ENCODE data around the gene SNX5.
A peak's percentile ranks its signal among the peaks of the same experiment; 100 is the strongest.

SNX5 gene

GRCh38 chr20:17968366-17969277 is at the start of gene SNX5, which contains the start of gene MGME1:
Gene SNX5 (minus strand): TSS chr20:17968794. CDS start chr20:17968425, 369 bp downstream.
Gene MGME1 (plus strand): TSS chr20:17969018. CDS start chr20:17969860, 842 bp downstream.
- Mint-ChIP-seq H3K27ac (peak within 1 kb of the TSS; percentile 95), H3K4me3 (peak within 1 kb of the TSS; percentile 95), H3K27me3 (no peaks in the 10 kb centered on the region), H3K36me3 (ENCODE audit: low read depth) (peaks cover 98% of the 10 kb centered on the region), H3K9me3 (no peaks in the 10 kb centered on the region), H3K4me1 (ENCODE audit: low read depth) (peaks cover 55% of the 10 kb centered on the region)
- DNase-seq, result peak; percentile 100

- Mint-ChIP-seq H3K4me1 (ENCODE audit: low read depth) (no peaks in the 10 kb centered on the region), H3K4me3 (no peak overlapping the region), H3K27ac (no peak overlapping the region), H3K27me3 (peaks cover 3% of the 10 kb centered on the region), H3K9me3 (no peaks in the 10 kb centered on the region), H3K36me3 (ENCODE audit: low read depth) (no peaks in the 10 kb centered on the region)
- no peak for DNase-seq
Measured at GRCh38 chr20:18018100-18018499, 49.5 kb upstream of the SNX5 start.

DNA sequence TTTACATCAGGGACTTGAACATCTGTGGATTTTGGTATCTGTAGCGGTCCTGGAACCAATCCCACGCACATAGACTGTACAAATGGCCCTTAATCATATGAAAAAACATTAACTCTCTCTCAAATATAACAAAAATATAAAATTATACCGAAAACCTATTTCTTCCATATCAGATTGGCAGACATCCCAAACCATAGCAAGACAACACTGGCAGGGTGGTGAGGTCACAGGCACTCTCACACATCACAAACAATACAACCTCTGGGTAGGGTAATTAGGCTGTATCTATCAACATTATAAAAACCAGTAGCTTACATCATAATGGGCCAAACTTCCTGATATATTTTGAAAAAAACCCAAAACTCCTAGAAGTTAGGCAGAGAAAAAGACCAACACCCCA is 48.2 kb upstream of the SNX5 start:
- no peak overlapping the region for H3K27ac Mint-ChIP-seq
- no peak overlapping the region for H3K4me3 Mint-ChIP-seq
- H3K9me3 Mint-ChIP-seq, result no peaks in the 10 kb centered on the region
- no peaks in the 10 kb centered on the region for H3K4me1 Mint-ChIP-seq (ENCODE audit: low read depth)
- DNase-seq, result no peak
- peaks cover 3% of the 10 kb centered on the region for H3K27me3 Mint-ChIP-seq
- H3K36me3 Mint-ChIP-seq (ENCODE audit: low read depth), result no peaks in the 10 kb centered on the region

GRCh38 chr20:18014411-18014810 is 45.8 kb upstream of the SNX5 start:
- H3K27me3 Mint-ChIP-seq, result no peaks in the 10 kb centered on the region
- no peak for DNase-seq
- H3K9me3 Mint-ChIP-seq, result no peaks in the 10 kb centered on the region
- H3K4me1 Mint-ChIP-seq (ENCODE audit: low read depth), result no peaks in the 10 kb centered on the region
- H3K4me3 Mint-ChIP-seq, result no peak overlapping the region
- H3K36me3 Mint-ChIP-seq (ENCODE audit: low read depth), result no peaks in the 10 kb centered on the region
- H3K27ac Mint-ChIP-seq, result no peak overlapping the region

DNA sequence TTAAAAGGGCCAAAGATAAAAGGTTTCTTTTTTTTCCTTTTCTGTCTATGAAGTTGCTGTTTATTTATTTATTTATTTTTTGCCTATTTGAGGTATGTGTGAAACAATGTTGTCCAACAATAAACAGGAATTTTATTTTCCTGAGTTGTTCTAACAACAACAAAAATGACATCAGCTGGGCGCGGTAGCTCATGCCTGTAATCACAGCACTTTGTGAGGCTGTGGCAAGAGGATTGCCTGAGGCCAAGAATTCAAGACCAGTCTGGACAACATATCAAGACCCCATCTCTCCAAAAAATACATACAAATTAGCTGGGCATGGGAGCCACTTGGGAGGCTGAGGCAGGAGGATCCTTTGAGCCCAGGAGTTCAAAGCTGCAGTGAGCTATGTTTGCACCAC is 44.3 kb upstream of the SNX5 start:
- Mint-ChIP-seq H3K36me3 (ENCODE audit: low read depth) (no peaks in the 10 kb centered on the region), H3K4me1 (ENCODE audit: low read depth) (no peaks in the 10 kb centered on the region), H3K27me3 (no peaks in the 10 kb centered on the region), H3K9me3 (no peaks in the 10 kb centered on the region), H3K4me3 (no peak overlapping the region), H3K27ac (no peak overlapping the region)
- no peak for DNase-seq

GRCh38 chr20:18011951-18012645 is 43.5 kb upstream of the SNX5 start:
- no peak overlapping the region for H3K27ac Mint-ChIP-seq

DNA sequence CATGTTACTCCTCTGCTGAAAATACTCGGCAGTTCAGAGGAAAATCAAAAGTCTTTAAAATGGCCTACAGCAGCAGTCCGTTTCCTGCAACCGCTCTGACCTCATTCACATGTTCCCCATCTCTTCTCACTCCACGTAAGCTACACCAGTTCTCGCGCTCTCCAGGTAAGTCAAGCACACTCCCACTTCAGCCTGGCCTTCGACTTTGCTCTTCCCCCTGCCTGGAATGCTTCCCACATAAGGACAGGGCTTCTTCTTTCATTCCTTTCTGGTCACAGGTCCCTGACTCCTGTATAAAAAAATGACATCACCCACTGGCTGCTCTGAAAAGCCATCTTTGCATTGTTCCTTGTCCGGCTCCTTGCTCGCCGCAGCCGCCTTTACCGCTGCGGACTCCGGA is 42.9 kb upstream of the SNX5 start:
- H3K4me1 Mint-ChIP-seq (ENCODE audit: low read depth), result no peaks in the 10 kb centered on the region
- no peaks in the 10 kb centered on the region for H3K36me3 Mint-ChIP-seq (ENCODE audit: low read depth)
- H3K27me3 Mint-ChIP-seq, result no peaks in the 10 kb centered on the region
- no peaks in the 10 kb centered on the region for H3K9me3 Mint-ChIP-seq
- no peak overlapping the region for H3K27ac Mint-ChIP-seq
- H3K4me3 Mint-ChIP-seq, result no peak overlapping the region
- DNase-seq, result no peak

More at GRCh38 chr20:18011951-18012645, 43.5 kb upstream of the SNX5 start:
- Mint-ChIP-seq H3K4me3 (no peak overlapping the region), H3K9me3 (no peaks in the 10 kb centered on the region), H3K27me3 (no peaks in the 10 kb centered on the region), H3K36me3 (ENCODE audit: low read depth) (no peaks in the 10 kb centered on the region), H3K4me1 (ENCODE audit: low read depth) (no peaks in the 10 kb centered on the region)
- no peak for DNase-seq

GRCh38 chr20:18009116-18009515 is 40.5 kb upstream of the SNX5 start:
- Mint-ChIP-seq H3K9me3 (no peaks in the 10 kb centered on the region), H3K27me3 (no peaks in the 10 kb centered on the region), H3K4me3 (no peak overlapping the region), H3K4me1 (ENCODE audit: low read depth) (no peaks in the 10 kb centered on the region), H3K27ac (no peak overlapping the region), H3K36me3 (ENCODE audit: low read depth) (no peaks in the 10 kb centered on the region)
- no peak for DNase-seq

GRCh38 chr20:18007534-18008292 is 39.1 kb upstream of the SNX5 start:
- DNase-seq, result no peak
- no peaks in the 10 kb centered on the region for H3K36me3 Mint-ChIP-seq (ENCODE audit: low read depth)
- no peak overlapping the region for H3K27ac Mint-ChIP-seq
- no peak overlapping the region for H3K4me3 Mint-ChIP-seq
- H3K27me3 Mint-ChIP-seq, result no peaks in the 10 kb centered on the region
- H3K4me1 Mint-ChIP-seq (ENCODE audit: low read depth), result no peaks in the 10 kb centered on the region
- no peaks in the 10 kb centered on the region for H3K9me3 Mint-ChIP-seq

- no peaks in the 10 kb centered on the region for H3K36me3 Mint-ChIP-seq (ENCODE audit: low read depth)
- H3K4me3 Mint-ChIP-seq, result no peak overlapping the region
- no peak for DNase-seq
- no peaks in the 10 kb centered on the region for H3K4me1 Mint-ChIP-seq (ENCODE audit: low read depth)
- no peaks in the 10 kb centered on the region for H3K9me3 Mint-ChIP-seq
- H3K27me3 Mint-ChIP-seq, result no peaks in the 10 kb centered on the region
- H3K27ac Mint-ChIP-seq, result no peak overlapping the region
Measured at GRCh38 chr20:18006684-18007083, 38.1 kb upstream of the SNX5 start.

GRCh38 chr20:18005990-18006364 is 37.4 kb upstream of the SNX5 start:
- Mint-ChIP-seq H3K4me1 (ENCODE audit: low read depth) (no peaks in the 10 kb centered on the region), H3K27me3 (no peaks in the 10 kb centered on the region), H3K36me3 (ENCODE audit: low read depth) (no peaks in the 10 kb centered on the region), H3K4me3 (no peak overlapping the region), H3K9me3 (no peaks in the 10 kb centered on the region), H3K27ac (no peak overlapping the region)
- no peak for DNase-seq

GRCh38 chr20:18005170-18005989 is 36.8 kb upstream of the SNX5 start:
- H3K27ac Mint-ChIP-seq, result no peak overlapping the region
- no peaks in the 10 kb centered on the region for H3K36me3 Mint-ChIP-seq (ENCODE audit: low read depth)
- no peaks in the 10 kb centered on the region for H3K27me3 Mint-ChIP-seq
- H3K9me3 Mint-ChIP-seq, result no peaks in the 10 kb centered on the region
- H3K4me1 Mint-ChIP-seq (ENCODE audit: low read depth), result no peaks in the 10 kb centered on the region
- DNase-seq, result no peak
- no peak overlapping the region for H3K4me3 Mint-ChIP-seq

DNA sequence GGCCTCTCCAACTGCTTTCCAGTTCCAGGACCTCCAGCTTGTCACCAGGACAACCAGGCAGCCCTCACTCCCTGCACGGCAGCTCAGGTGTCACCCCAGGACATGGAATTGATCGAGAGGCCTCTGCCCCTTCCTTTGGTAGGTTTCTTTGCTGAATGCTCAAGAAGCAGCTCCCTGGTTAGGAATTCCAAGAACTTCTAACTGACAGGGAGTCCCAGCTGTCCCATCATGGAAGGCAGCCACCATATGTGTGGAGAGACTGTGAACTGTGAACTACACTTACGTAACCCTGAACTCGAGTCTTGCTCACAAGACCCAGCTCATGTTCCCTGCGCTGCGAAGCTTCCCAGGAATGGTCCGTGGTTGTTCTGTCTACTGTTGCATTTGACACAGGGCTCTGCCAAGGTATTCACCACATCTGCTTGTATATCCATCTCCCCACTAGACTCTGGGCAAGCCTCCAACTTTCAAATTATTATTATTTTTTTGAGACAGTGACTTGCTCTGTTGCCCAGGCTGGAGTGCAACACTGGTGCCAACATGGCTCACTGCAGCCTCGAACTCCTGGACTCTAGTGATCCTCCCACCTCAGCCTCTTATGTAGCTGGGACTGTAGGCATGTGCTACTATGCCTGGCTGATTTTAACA is 35.9 kb upstream of the SNX5 start:
- Mint-ChIP-seq H3K36me3 (ENCODE audit: low read depth) (no peaks in the 10 kb centered on the region), H3K4me1 (ENCODE audit: low read depth) (no peaks in the 10 kb centered on the region), H3K27ac (no peak overlapping the region), H3K9me3 (no peaks in the 10 kb centered on the region), H3K27me3 (no peaks in the 10 kb centered on the region), H3K4me3 (no peak overlapping the region)
- DNase-seq, result no peak
